H9 (cell line): ENCODE measurements around the gene APAF1. TPM values are rescaled to one million over a fixed set of nuclear protein-coding genes. Genes with fewer than 3 reads are reported as not detected.

Source experiments
- DNase-seq: peaks from one replicate; pipeline ENCODE4 v3.0.0-alpha.2; 2017
- H2AFZ ChIP-seq: one replicate; pipeline ENCODE4 v1.6.1; 2013; ENCODE audit warnings: mild to moderate bottlenecking, low read length, control low read depth, moderate library complexity
- H2AK5ac ChIP-seq: 2 replicates; pipeline ENCODE4 v1.6.1; 2013; ENCODE audit warnings: low read length, control low read depth, mixed read lengths; ENCODE audit not compliant: insufficient read length
- H2BK120ac ChIP-seq: one replicate; pipeline ENCODE4 v1.6.1; 2013; ENCODE audit warnings: low read depth, mild to moderate bottlenecking, low read length, control low read depth, inconsistent platforms; ENCODE audit not compliant: poor library complexity, severe bottlenecking
- H2BK12ac ChIP-seq: 2 replicates; pipeline ENCODE4 v1.6.1; 2013; ENCODE audit warnings: low read length, control low read depth, mixed read lengths, low read depth; ENCODE audit not compliant: insufficient read length
- H2BK15ac ChIP-seq: 2 replicates; pipeline ENCODE4 v1.6.1; 2013; ENCODE audit warnings: low read depth, low read length, control low read depth
- H2BK20ac ChIP-seq: one replicate; pipeline ENCODE4 v1.6.1; 2013; ENCODE audit warnings: low read depth, mild to moderate bottlenecking, low read length, control low read depth, inconsistent platforms; ENCODE audit not compliant: poor library complexity, severe bottlenecking
- H2BK5ac ChIP-seq: 2 replicates; pipeline ENCODE4 v1.6.1; 2013; ENCODE audit warnings: low read length, control low read depth, mixed read lengths; ENCODE audit not compliant: insufficient read length
- H3K14ac ChIP-seq: 2 replicates; pipeline ENCODE4 v1.6.1; 2013; ENCODE audit warnings: low read length, control low read depth; ENCODE audit not compliant: insufficient read depth
- H3K18ac ChIP-seq: 2 replicates; pipeline ENCODE4 v1.6.1; 2013; ENCODE audit warnings: low read depth, mild to moderate bottlenecking, mixed read lengths, low read length, control low read depth; ENCODE audit not compliant: insufficient read length
- H3K23ac ChIP-seq: 2 replicates; pipeline ENCODE4 v1.6.1; 2013; ENCODE audit warnings: low read length, control low read depth, mixed read lengths, low read depth; ENCODE audit not compliant: insufficient read length
- H3K23me2 ChIP-seq: 2 replicates; pipeline ENCODE4 v1.6.1; 2013; ENCODE audit warnings: low read depth, mild to moderate bottlenecking, mixed read lengths, low read length, control low read depth; ENCODE audit not compliant: insufficient read length, poor library complexity, severe bottlenecking
- H3K27ac ChIP-seq: 2 replicates; pipeline ENCODE4 v1.5.1; 2013; ENCODE audit warnings: low read length, control low read depth, mixed read lengths, low read depth; ENCODE audit not compliant: insufficient read length
- H3K27me3 ChIP-seq: 2 replicates; pipeline ENCODE4 v1.6.1; 2013; ENCODE audit warnings: low read length, control low read depth, inconsistent platforms; ENCODE audit not compliant: insufficient read depth
- H3K4ac ChIP-seq: 2 replicates; pipeline ENCODE4 v1.6.1; 2013; ENCODE audit warnings: low read depth, mild to moderate bottlenecking, control low read depth, inconsistent platforms, low read length, moderate library complexity
- H3K4me1 ChIP-seq: 2 replicates; pipeline ENCODE4 v1.6.1; 2013; ENCODE audit warnings: low read length, control low read depth, inconsistent platforms; ENCODE audit not compliant: insufficient read depth
- H3K4me2 ChIP-seq: 2 replicates; pipeline ENCODE4 v1.6.1; 2013; ENCODE audit warnings: low read length, control low read depth, mixed read lengths; ENCODE audit not compliant: insufficient read length, insufficient read depth
- H3K56ac ChIP-seq: 2 replicates; pipeline ENCODE4 v1.6.1; 2013; ENCODE audit warnings: low read depth, mild to moderate bottlenecking, mixed read lengths, low read length, control low read depth; ENCODE audit not compliant: insufficient read length
- H3K79me1 ChIP-seq: 2 replicates; pipeline ENCODE4 v1.6.1; 2013; ENCODE audit warnings: low read depth, mild to moderate bottlenecking, moderate library complexity, low read length, control low read depth, inconsistent platforms; ENCODE audit not compliant: insufficient read depth, poor library complexity, severe bottlenecking
- H3K79me2 ChIP-seq: 2 replicates; pipeline ENCODE4 v1.6.1; 2013; ENCODE audit warnings: low read length, control low read depth, inconsistent platforms; ENCODE audit not compliant: insufficient read depth
- H3K9ac ChIP-seq: 2 replicates; pipeline ENCODE4 v1.6.1; 2013; ENCODE audit warnings: low read length, control low read depth, mixed read lengths; ENCODE audit not compliant: insufficient read length; ENCODE audit errors: extremely low read depth
- H3K9me3 ChIP-seq: one replicate; pipeline ENCODE4 v1.6.1; 2013; ENCODE audit warnings: low read depth, low read length, inconsistent platforms; ENCODE audit not compliant: control insufficient read depth
- H3T11ph ChIP-seq: one replicate; pipeline ENCODE4 v1.6.1; 2013; ENCODE audit warnings: mild to moderate bottlenecking, low read length, control low read depth, inconsistent platforms
- H4K20me1 ChIP-seq: one replicate; pipeline ENCODE4 v1.6.1; 2013; ENCODE audit not compliant: control insufficient read depth, insufficient read length, insufficient read depth
- H4K5ac ChIP-seq: 2 replicates; pipeline ENCODE4 v1.6.1; 2013; ENCODE audit warnings: low read depth, mild to moderate bottlenecking, mixed read lengths, low read length, control low read depth; ENCODE audit not compliant: insufficient read length
- H4K8ac ChIP-seq: replicated peaks from 2 replicates; pipeline ENCODE4 v1.6.1; 2013; ENCODE audit warnings: low read length, control low read depth, mixed read lengths, low read depth; ENCODE audit not compliant: insufficient read length
- H4K91ac ChIP-seq: 2 replicates; pipeline ENCODE4 v1.6.1; 2013; ENCODE audit warnings: low read depth, mild to moderate bottlenecking, moderate library complexity, mixed read lengths, low read length, control low read depth; ENCODE audit not compliant: insufficient read length
- H3K27ac Mint-ChIP-seq, 3 experiments: 2 replicates in 2 of 3; 3 replicates in 1 of 3; pipeline ENCODE4 v1.8.0; 2020 to 2021; ENCODE audit warnings: mixed read lengths in 3 of 3, mild to moderate bottlenecking in 1 of 3, moderate library complexity in 1 of 3
- H3K27me3 Mint-ChIP-seq: 2 replicates; pipeline ENCODE4 v1.8.0; 2021; ENCODE audit warnings: low read depth, mild to moderate bottlenecking, moderate library complexity, mixed read lengths
- H3K36me3 Mint-ChIP-seq, 3 experiments: 2 replicates in 2 of 3; 3 replicates in 1 of 3; pipeline ENCODE4 v1.8.0; 2020 to 2021; ENCODE audit warnings: low read depth in 3 of 3, mixed read lengths in 3 of 3; ENCODE audit not compliant: insufficient read depth in 1 of 3
- H3K4me1 Mint-ChIP-seq, 2 experiments: 2 replicates each; pipeline ENCODE4 v1.8.0; 2020; ENCODE audit warnings: mixed read lengths in 2 of 2
- H3K4me3 Mint-ChIP-seq, 2 experiments: 2 replicates in 1 of 2; 3 replicates in 1 of 2; pipeline ENCODE4 v1.8.0; 2020 to 2021; ENCODE audit warnings: mild to moderate bottlenecking in 2 of 2, mixed read lengths in 2 of 2, moderate library complexity in 1 of 2
- H3K9me3 Mint-ChIP-seq, 2 experiments: 2 replicates in 1 of 2; 3 replicates in 1 of 2; pipeline ENCODE4 v1.8.0; 2020; ENCODE audit warnings: mild to moderate bottlenecking in 2 of 2, mixed read lengths in 2 of 2, moderate library complexity in 1 of 2
- CTCF ChIP-seq: fragments of 200-600 bp; sonication (generic); conservative IDR thresholded peaks from 3 replicates; pipeline ENCODE4 v1.8.0; 2021; ENCODE audit warnings: antibody characterized with exemption, mild to moderate bottlenecking
- WGBS: extraction: QIAGEN DNeasy Blood & Tissue Kit; methylation state at CpG from one replicate; pipeline ENCODE4 v1.1.7; 2013; ENCODE audit warnings: missing lambda C conversion rate, low lambda C conversion rate, mixed read lengths; ENCODE audit not compliant: insufficient read length; ENCODE audit errors: extremely low coverage; 5-methylcytosine and 5-hydroxymethylcytosine counted together
- total RNA-seq: library from RNA; stranded (reverse); gene quantifications from 2 replicates; pipeline ENCODE4 v1.2.1, GENCODE V29; 2021

Gene APAF1
- total RNA-seq, 1 experiment from 2014 or later: 16.5 TPM

DNA sequence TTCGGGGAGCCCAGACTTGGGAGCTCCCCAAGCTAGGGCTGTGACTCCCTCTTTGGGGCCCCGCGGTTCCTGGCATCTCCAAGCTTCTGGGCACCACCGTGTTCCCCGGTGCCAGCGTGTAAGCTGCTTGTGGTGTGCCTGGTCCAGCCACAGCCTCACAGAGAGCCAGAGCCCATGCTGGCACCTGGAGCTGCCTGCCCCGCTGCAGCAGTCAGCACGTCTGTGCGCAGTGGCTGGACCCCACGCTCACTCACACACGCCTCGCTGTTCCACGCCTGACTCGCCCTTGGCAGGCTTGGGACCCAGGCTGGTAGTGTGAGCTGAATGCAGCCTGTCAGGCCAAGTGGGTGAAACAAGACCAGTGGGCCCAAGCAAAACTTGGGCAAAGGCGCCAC is 34.5 kb downstream of the APAF1 start:
- Histone ChIP-seq H2BK5ac (no peak overlapping the region), H3K4me1 (no peaks in the 10 kb centered on the region), H4K91ac (no peak overlapping the region), H3K27ac (no peak overlapping the region), H2BK20ac (no peak overlapping the region), H3K23me2 (no peaks in the 10 kb centered on the region), H3K79me2 (no peaks in the 10 kb centered on the region), H3K56ac (no peak overlapping the region), H2BK120ac (no peak overlapping the region), H4K8ac (no peak overlapping the region), H3T11ph (no peak overlapping the region), H2AFZ (no peak overlapping the region), H3K27me3 (no peaks in the 10 kb centered on the region), H2BK12ac (no peak overlapping the region), H4K20me1 (no peaks in the 10 kb centered on the region), H3K4ac (no peak overlapping the region), H3K9me3 (no peaks in the 10 kb centered on the region), H2BK15ac (no peak overlapping the region), H4K5ac (no peak overlapping the region), H3K79me1 (no peaks in the 10 kb centered on the region), H3K14ac (no peak overlapping the region), H3K9ac (no peak overlapping the region), H2AK5ac (no peak overlapping the region), H3K23ac (no peak overlapping the region), H3K18ac (no peak overlapping the region), H3K4me2 (no peak overlapping the region)
- WGBS: no CpG with 5 or more reads among the region's 15 CpGs
- no peak overlapping the region for H3K4me3 Mint-ChIP-seq
- no peaks in the 10 kb centered on the region for H3K9me3 Mint-ChIP-seq
- H3K27ac Mint-ChIP-seq: no peak overlapping the region
- peaks cover 5 to 50% (median 43%) of the 10 kb centered on the region in 3 experiments; a peak in 5 of 7 replicates for H3K36me3 Mint-ChIP-seq
- H3K27me3 Mint-ChIP-seq: no peaks in the 10 kb centered on the region
- no peaks in the 10 kb centered on the region for H3K4me1 Mint-ChIP-seq
- TF ChIP-seq CTCF: no peak
- DNase-seq: no peak
